Natural killer cell treated with Interleukin-12 subunit alpha and Interleukin-12 subunit beta and Interleukin-15 and Interleukin-18, amount 100 ng/mL, for 72 hours (primary cell): ENCODE results near the gene RAB38. TPM values are rescaled to one million over a fixed set of nuclear protein-coding genes. Genes with fewer than 3 reads are reported as not detected.

Source experiments
- ATAC-seq, 2 donors: fragments of 150-1000 bp; cut with Tn5 transposase in 1 of 2; sonication (Bioruptor Pico), chemical (Tn5 transposase) in 1 of 2; 2 replicates each; pipeline ENCODE4 v1.10.0; 2021
- DNase-seq: peaks from one replicate; pipeline ENCODE4 v3.0.0; 2022; ENCODE audit warnings: low spot score
- H3K27ac Mint-ChIP-seq, 2 donors: 1 replicate in 1 of 2; 2 replicates in 1 of 2; pipeline ENCODE4 v1.8.0; 2022; ENCODE audit warnings: mixed read lengths in 2 of 2, mild to moderate bottlenecking in 1 of 2, moderate library complexity in 1 of 2
- H3K27me3 Mint-ChIP-seq, 2 donors: 1 replicate in 1 of 2; 2 replicates in 1 of 2; pipeline ENCODE4 v1.8.0; 2022; ENCODE audit warnings: mixed read lengths in 2 of 2
- H3K36me3 Mint-ChIP-seq: one replicate; pipeline ENCODE4 v1.8.0; 2022; ENCODE audit warnings: mixed read lengths
- H3K4me1 Mint-ChIP-seq, 2 donors: 1 replicate in 1 of 2; 2 replicates in 1 of 2; pipeline ENCODE4 v1.8.0; 2022; ENCODE audit warnings: low read depth in 2 of 2, mixed read lengths in 2 of 2, mild to moderate bottlenecking in 1 of 2
- H3K4me3 Mint-ChIP-seq: one replicate; pipeline ENCODE4 v1.8.0; 2022; ENCODE audit warnings: mixed read lengths
- H3K9me3 Mint-ChIP-seq: 2 replicates; pipeline ENCODE4 v1.8.0; 2022; ENCODE audit warnings: mixed read lengths
- total RNA-seq, 2 donors: library from RNA; stranded (reverse); gene quantifications; one replicate each; pipeline ENCODE4 v1.2.3, GENCODE V29; 2022

Gene RAB38
- total RNA-seq, 2 donors from 2014 or later: 2.2 to 7.2 TPM

DNA sequence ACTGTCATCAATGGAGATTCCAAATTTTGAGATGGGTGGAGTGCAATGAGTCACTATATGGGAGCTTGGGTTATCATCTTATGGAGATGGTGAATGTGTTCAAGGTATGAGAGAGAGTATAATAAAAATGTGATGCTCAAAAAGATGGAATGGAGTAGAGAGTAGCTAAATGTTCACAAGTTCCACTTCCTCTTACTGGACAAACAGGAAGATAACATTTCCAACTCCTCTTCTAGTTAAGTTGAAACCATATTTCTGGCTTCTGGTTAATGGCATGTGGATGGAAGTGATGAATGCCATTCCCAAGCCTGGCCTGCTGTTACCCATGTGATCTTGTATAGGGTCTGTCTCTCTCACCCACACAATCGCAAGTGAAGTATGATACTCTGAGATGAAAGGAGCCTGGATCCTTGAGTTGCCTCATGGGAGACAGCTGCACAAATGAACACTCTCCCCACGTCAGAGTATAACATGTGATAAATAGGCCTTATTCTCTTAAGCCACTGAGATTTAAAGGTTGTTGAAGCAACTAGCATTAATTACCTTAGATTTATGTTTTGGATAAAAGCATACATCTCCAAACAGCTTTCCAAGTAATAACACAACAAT, 111.0 kb downstream of the RAB38 start:
- H3K27me3 Mint-ChIP-seq: peaks cover 4 to 5% of the 10 kb centered on the region in 2 donors
- no peak overlapping the region for H3K27ac Mint-ChIP-seq
- no peak overlapping the region for H3K4me3 Mint-ChIP-seq
- H3K9me3 Mint-ChIP-seq: no peaks in the 10 kb centered on the region
- no peak for ATAC-seq
- no peaks in the 10 kb centered on the region for H3K4me1 Mint-ChIP-seq
- no peaks in the 10 kb centered on the region for H3K36me3 Mint-ChIP-seq
- DNase-seq: no peak

Other genes with a start within 250 kb of the RAB38 start
- 100 to 1,000 TPM; 213 to 381 TPM for gene CTSC, start 162.3 kb upstream of the RAB38 start, total RNA-seq